ENCODE results near the gene SWSAP1.

SWSAP1 gene

DNA sequence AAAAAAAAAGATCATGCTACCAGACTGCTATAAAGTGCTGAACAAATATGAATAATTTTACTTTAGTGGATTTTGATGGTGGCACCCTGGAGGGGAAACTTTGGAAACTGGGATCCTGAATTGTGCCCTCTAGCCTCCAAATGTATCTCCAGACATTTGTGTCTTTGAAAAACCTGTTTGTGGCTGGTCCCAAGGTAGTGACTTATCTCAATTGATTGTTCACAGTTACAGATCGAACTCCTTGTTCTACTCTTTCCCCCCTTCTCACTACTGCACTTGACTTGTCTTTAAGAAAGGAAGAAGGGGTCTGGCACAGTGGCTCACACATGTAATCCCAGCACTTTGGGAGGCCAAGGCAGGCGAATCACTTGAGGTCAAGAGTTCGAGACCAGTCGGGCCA is 34.1 kb downstream of the SWSAP1 start:
- ATAC-seq (no peak), DNase-seq (no peak)

- no peak for ATAC-seq
Measured at GRCh38 chr19:11410682-11411081, 36.2 kb downstream of the SWSAP1 start.

DNA sequence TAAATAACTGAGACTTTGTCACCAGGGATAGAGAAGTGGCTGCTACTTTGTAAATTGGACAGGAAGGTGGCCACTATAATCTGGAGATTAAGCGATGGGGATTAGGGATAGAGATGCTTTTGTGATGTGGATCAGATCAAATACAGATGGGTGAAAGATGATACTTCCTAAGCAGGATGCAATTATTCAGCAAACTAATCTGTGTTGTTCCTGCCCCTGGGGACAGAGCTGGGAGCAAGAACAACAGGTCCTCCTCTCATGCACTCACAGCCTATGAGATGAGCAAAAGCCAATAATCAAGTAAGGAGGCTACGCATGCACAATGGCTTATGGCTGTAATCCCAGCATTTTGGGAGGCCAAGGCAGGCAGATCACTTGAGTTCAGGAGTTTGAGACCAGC is 40.1 kb downstream of the SWSAP1 start:
- ATAC-seq: no peak
- DNase-seq: no peak

More at GRCh38 chr19:11410682-11411081, 36.2 kb downstream of the SWSAP1 start:
- no peak for DNase-seq

DNA sequence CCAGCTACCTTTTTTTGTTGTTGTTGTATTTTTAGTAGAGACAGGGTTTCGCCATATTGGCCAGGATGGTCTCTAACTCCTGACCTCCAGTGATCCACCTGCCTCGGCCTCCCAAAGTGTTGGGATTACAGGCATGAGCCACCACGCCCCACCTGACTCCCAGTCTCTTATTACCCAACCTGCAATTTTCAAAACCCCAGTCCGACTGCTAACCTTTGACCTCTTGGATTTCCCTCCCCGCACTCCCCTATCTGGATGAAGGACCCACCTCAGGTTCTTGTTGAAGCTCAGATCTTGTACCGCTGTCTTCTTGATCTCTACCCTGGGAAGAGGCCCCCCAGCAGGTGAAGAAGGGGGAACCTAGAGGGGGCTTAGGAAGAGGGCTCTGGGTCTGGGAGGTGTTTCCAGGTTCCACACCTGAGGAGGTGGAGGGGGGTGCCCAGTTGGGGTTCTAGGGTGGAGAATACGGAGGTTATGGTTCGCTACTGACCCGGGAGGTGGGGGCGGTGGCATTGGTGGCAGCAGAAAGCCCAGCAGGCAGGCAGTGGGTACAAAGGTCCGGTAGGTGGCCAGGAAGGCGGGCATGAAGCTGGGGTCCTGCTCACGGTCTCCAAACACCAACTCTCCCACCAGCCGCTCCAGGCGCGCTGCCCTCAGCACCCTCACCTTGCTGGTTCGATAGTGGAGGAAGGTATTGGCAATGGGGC is 42.0 kb downstream of the SWSAP1 start:
- DNase-seq: no peak
- no peak for ATAC-seq

- no peak for ATAC-seq
Measured at GRCh38 chr19:11418094-11418548, 43.7 kb downstream of the SWSAP1 start.

DNA sequence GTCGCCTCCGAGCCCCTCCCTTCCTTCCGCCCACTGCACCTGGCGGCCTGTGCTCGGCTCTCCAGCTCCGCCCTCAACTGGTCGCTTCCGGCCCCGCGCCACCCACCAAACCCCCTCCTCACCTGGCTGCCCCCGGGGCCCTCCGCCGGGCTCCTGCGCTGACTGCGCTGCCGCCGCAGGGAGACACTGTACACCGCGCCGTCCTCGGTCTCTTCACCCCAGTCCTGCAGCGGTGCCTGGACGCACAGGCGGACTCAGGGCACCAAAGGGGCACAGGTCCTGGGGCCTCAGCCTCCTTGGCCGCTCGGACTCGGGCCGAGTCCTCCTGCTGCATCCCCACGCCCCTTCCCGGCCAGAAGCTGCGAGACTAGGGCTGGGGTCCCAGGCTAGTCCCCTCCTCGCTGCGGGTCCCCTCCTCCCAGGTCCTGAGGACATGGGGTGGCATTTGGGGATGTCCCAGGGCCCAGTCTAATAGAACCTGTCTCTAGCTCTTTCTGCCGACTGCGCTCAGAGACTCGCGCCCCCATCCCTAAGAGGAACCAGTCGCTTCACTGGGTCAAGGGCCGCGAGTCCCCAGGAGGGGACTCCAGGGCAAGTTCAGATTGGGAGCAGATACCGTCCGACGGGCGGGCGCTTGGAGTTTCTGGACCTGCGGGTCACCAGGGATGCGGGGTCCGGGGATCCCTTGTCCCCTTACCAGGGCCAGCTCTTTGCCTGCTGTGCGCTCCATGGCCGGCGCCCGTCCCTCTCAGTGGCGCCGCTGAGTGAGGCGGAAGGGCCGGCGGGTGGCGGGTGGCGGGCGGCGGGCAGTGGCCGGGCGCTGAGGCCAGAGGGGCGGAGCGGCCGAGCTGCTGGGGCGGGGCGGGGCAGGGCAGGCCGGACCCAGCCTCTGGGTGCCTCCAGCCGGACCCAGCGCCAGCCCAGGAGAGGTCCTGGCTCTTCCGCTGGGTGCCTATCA is 44.4 kb downstream of the SWSAP1 start, which contains the start of gene RGL3:
TSS of gene RGL3 (minus strand) at position 766 of the 958 bp plus-strand sequence. CDS start at position 730, 36 bp downstream.
- ATAC-seq (no peak), DNase-seq (no peak)

More at GRCh38 chr19:11418094-11418548, 43.7 kb downstream of the SWSAP1 start:
- DNase-seq: no peak

DNA sequence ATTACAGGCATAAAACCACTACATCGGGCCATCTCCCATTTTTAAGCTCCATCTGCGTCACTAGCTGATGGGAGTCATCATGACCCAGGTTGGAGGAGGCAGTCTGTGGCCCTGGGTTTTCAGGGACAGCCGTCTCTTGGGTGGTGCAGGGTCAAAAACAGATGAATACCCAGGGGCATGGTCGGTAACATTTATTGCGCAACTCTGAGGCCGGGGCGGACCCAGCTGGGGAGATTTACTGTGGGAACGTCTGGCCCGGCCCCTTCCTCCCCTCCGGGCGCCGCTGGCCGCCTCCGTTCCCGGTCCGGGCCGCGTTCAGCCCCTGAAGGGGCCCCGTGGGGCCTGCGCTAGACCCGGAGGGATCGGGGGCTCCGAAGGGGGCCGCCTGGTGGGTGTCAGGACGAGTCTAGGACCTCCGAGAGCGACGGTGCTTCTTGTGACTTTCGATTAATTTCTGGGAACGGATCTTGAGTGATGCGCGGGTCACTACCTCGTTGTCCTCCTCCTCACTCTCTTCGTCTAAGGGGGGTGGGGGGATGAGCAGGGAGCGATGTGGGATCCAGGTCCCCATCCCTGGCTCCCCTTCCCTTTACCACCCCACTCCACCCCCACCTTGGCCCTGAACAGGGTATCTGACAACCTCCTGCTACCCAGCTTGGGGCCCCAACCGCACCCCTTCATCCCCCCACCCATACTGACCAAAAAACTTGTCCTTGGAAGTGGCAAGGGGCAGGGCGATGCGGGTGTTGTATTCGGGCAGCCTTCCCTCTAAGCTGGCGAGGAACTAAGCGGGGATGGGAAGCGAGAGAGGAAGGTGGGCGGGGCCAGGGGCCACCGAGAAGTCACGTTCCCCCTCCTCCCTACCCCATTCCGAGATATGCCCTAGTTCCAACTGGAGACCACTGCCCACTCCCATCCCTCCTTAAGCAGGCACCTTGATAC is 46.2 kb downstream of the SWSAP1 start:
- ATAC-seq (no peak), DNase-seq (peak; percentile 13)

- ATAC-seq: peak; percentile 55
- DNase-seq: peak; percentile 69
Measured at GRCh38 chr19:11421371-11422098, 47.1 kb downstream of the SWSAP1 start.

DNA sequence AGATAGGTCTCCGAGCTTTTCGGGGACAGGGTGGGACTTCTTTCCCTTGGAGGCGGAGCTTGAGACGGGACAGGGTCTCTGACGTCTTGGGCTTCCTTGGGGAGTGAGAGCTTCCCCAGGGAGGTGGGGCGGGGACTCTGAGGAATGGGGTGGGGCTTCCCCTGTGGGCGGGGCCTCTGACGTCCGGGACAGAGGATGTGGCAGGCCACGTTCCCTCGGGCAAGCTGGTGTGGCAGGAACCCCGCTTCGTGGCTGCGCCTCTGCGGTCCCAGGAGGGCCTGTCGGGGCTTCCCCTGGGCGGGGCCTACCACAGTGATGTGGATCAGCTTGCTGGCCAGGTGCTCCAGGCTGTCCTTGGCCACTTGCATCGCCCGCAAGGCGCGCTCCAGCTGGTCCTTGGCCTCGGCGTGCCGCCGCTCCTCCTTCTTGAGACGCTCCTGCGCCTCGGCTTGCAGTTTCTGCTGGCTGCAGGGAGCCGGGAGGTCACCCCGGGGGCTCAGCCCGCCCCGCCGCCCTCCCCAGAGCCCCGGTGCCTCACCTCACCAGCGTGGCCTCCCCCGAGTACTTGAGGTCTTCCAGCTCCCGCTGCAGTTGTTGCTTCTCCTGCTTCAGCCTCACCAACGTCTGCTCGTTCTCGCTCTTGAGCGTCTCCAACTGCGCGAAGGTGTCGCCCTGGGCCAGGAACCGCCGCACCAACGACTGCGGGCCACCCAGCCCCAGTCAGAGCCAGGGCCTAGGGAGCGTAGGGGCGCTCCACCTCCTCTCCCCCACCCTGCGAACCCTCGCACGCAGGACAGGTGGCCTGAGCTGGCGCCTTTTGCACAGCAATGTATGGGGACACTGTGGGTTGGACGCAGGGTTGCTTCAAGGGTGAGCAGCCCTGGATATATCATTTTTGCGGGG is 47.9 kb downstream of the SWSAP1 start:
- DNase-seq (peak; percentile 85), ATAC-seq (peak; percentile 71)

DNA sequence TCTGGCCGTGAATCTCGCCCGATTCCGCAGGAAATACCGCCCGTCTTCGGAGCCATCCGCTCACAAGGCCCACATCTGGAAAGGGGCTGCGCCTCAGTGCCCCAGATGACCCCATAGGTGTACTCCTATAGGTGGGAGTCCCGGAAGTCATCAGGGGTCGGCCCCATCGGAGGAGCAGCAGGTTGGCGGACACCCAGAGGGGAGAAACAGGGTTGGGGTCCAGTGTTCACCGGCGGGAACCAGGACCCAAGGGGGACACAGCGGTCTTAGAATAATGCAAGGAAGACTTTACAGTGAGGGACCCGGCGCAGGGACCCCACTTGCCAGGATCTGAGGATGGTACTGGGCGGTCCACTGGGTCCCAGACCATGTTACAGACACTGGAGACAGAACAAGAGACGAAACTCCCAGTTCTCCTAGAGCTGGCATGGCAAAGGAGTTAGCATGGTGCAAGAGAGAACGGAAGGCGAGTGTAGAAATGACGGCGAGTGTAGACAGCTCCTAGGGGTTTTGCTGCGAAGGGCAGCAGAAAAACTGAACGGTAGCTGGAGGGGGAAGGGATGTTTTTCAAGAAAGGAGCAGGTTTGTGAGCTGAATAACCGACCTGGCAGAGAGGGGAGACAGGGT is 48.8 kb downstream of the SWSAP1 start:
- ATAC-seq (no peak), DNase-seq (no peak)

- ATAC-seq (no peak), DNase-seq (no peak)
Measured at GRCh38 chr19:11423791-11424181, 49.3 kb downstream of the SWSAP1 start.
